Chondrocyte (in vitro differentiated cells): Measurements from ENCODE around the gene RTL10. TPM values are rescaled to one million over a fixed set of nuclear protein-coding genes. Genes with fewer than 3 reads are reported as not detected.

ENCODE experiments used
- DNase-seq: peaks from one replicate; pipeline ENCODE4 v3.0.0; 2021; ENCODE audit warnings: mixed read lengths, low spot score
- H3K27ac Mint-ChIP-seq: one replicate; pipeline ENCODE4 v1.8.0; 2021; ENCODE audit warnings: mild to moderate bottlenecking, moderate library complexity, mixed read lengths; ENCODE audit not compliant: unreplicated experiment
- H3K27me3 Mint-ChIP-seq: 2 replicates; pipeline ENCODE4 v1.8.0; 2021; ENCODE audit warnings: low read depth, mixed read lengths
- H3K36me3 Mint-ChIP-seq: 2 replicates; pipeline ENCODE4 v1.8.0; 2021; ENCODE audit warnings: low read depth, mixed read lengths
- H3K4me1 Mint-ChIP-seq: 2 replicates; pipeline ENCODE4 v1.8.0; 2021; ENCODE audit warnings: low read depth, mild to moderate bottlenecking, mixed read lengths
- H3K4me3 Mint-ChIP-seq: one replicate; pipeline ENCODE4 v1.8.0; 2021; ENCODE audit warnings: mild to moderate bottlenecking, moderate library complexity, mixed read lengths; ENCODE audit not compliant: unreplicated experiment
- H3K9me3 Mint-ChIP-seq: 2 replicates; pipeline ENCODE4 v1.8.0; 2021; ENCODE audit warnings: low read depth, mixed read lengths
- total RNA-seq: library from RNA; stranded (reverse); gene quantifications from 3 replicates; pipeline ENCODE4 v1.2.1, GENCODE V29; 2021
- TF ChIP-seq, protein P1 (sequence below): fragments of 200-600 bp; sonication (generic); IDR thresholded peaks from 2 replicates; pipeline ENCODE4 v1.5.0; 2021; ENCODE audit warnings: antibody characterized with exemption, mild to moderate bottlenecking, moderate library complexity

Gene RTL10
- total RNA-seq, 1 donor from 2014 or later: 15.6 TPM

DNA sequence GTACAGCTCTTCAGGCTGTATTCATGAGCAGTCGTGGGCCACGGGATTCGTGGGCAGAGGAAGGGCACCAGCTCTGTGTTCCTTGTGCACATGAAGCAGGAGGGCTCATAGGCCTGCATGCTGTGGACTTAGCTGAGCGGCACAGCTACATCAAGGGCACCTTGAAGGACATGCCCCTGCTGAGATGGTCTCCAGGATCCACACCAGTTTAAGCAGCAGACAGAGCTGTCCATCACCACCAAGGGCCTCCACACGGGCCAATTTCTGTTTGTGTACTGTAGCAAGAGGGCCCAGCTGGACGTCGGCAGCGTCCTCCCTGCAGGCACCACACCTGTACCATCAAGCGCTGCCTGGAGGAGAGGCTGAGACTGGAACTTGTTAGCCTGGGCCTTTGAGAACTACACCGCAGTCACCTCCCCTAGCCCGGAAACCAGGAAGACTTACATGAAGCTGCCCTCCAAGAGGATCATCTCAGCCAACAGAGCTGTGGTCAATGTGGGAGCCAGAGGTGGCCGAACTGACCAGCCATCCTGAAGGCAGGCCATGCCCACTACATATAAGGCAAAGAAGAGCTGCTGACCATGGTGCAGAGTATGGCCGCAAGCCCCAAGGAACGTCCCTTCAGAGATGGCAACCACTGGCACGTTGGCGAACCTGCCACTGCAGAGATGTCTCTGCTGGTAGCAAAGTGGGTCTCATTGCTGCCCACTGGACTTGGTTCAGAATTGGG is 32.7 kb upstream of the RTL10 start:
- peak; percentile 49 for DNase-seq
- Mint-ChIP-seq H3K4me1 (peaks cover 28% of the 10 kb centered on the region), H3K9me3 (no peaks in the 10 kb centered on the region), H3K4me3 (no peak overlapping the region), H3K27ac (no peak overlapping the region), H3K27me3 (no peaks in the 10 kb centered on the region), H3K36me3 (no peaks in the 10 kb centered on the region)
- TF ChIP-seq, protein P1, sequence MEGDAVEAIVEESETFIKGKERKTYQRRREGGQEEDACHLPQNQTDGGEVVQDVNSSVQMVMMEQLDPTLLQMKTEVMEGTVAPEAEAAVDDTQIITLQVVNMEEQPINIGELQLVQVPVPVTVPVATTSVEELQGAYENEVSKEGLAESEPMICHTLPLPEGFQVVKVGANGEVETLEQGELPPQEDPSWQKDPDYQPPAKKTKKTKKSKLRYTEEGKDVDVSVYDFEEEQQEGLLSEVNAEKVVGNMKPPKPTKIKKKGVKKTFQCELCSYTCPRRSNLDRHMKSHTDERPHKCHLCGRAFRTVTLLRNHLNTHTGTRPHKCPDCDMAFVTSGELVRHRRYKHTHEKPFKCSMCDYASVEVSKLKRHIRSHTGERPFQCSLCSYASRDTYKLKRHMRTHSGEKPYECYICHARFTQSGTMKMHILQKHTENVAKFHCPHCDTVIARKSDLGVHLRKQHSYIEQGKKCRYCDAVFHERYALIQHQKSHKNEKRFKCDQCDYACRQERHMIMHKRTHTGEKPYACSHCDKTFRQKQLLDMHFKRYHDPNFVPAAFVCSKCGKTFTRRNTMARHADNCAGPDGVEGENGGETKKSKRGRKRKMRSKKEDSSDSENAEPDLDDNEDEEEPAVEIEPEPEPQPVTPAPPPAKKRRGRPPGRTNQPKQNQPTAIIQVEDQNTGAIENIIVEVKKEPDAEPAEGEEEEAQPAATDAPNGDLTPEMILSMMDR: no peak

DNA sequence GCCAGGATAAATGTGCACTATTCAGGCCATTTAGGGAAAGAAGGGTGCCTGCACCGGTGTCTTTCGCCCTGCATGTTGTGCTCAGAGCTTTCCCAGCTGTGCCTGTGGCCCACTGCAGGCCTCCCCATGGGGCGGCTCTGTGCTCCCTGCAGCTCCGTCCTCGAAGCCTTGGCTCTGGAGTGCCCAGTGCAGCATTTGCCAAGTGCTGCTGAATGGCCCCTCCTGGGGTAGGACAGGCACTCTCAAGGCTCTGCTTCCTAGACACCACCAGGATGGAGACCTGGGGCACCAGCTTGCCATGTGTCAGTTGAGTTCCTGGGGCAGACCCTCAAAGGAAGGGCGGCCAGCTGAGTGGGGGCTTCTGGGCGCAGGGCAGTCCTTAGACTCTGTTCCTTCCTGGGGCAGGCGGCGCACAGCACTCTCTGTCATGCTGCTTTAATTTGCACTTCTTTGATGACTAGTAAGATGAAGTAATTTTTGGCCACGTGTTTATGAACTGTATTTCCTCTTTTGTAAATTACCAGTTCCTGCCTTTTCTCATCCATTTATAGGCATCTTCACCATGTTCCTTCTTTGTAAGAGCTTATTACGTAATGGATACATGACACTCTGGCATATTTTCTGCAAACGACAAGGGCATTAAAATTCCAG is 32.1 kb upstream of the RTL10 start:
- TF ChIP-seq, protein P1: no peak
- Mint-ChIP-seq H3K27ac (no peak overlapping the region), H3K36me3 (no peaks in the 10 kb centered on the region), H3K4me3 (no peak overlapping the region), H3K9me3 (no peaks in the 10 kb centered on the region), H3K27me3 (no peaks in the 10 kb centered on the region), H3K4me1 (peaks cover 28% of the 10 kb centered on the region)
- DNase-seq: peak; percentile 80

- Mint-ChIP-seq H3K4me3 (no peak overlapping the region), H3K27me3 (no peaks in the 10 kb centered on the region), H3K4me1 (peaks cover 28% of the 10 kb centered on the region), H3K9me3 (no peaks in the 10 kb centered on the region), H3K27ac (no peak overlapping the region), H3K36me3 (no peaks in the 10 kb centered on the region)
- TF ChIP-seq, protein P1: no peak
- DNase-seq: peak; percentile 72
Measured at GRCh38 chr22:19885841-19886592, 31.3 kb upstream of the RTL10 start.

- no peaks in the 10 kb centered on the region for H3K36me3 Mint-ChIP-seq
- H3K9me3 Mint-ChIP-seq: no peaks in the 10 kb centered on the region
- peak; percentile 86 for DNase-seq
- TF ChIP-seq, protein P1: no peak
- peaks cover 34% of the 10 kb centered on the region for H3K4me1 Mint-ChIP-seq
- no peaks in the 10 kb centered on the region for H3K27me3 Mint-ChIP-seq
- no peak overlapping the region for H3K4me3 Mint-ChIP-seq
- H3K27ac Mint-ChIP-seq: no peak overlapping the region
Measured at GRCh38 chr22:19884954-19885751, 30.5 kb upstream of the RTL10 start.
